OCI-LY3 (cell line): ENCODE results near the gene MINDY4.

Experiments
- H2AFZ ChIP-seq: fragments of 200-600, 300-600 bp; shearing (Covaris generic); 2 replicates; pipeline ENCODE4 v1.6.0; 2014; ENCODE audit warnings: antibody characterized with exemption, low read depth, low read length
- H3K27ac ChIP-seq: fragments of 200-600, 300-600 bp; sonication (generic); 2 replicates; pipeline ENCODE4 v1.5.1; 2014; ENCODE audit warnings: mild to moderate bottlenecking, low read length, moderate library complexity, mixed read lengths
- H3K27me3 ChIP-seq: fragments of 200-600, 300-600 bp; sonication (generic); 2 replicates; pipeline ENCODE4 v1.6.1; 2014; ENCODE audit warnings: low read depth, low read length, mixed read lengths
- H3K36me3 ChIP-seq: fragments of 200-600, 300-600 bp; sonication (generic); replicated peaks from 2 replicates; pipeline ENCODE3; 2014; ENCODE audit warnings: low read depth, low read length, mixed read lengths
- H3K4me1 ChIP-seq: fragments of 300-600, 200-600 bp; sonication (generic); 2 replicates; pipeline ENCODE4 v1.6.1; 2014; ENCODE audit warnings: low read length, mixed read lengths
- H3K4me2 ChIP-seq: fragments of 200-600, 300-600 bp; sonication (generic); 2 replicates; pipeline ENCODE4 v1.6.1; 2014; ENCODE audit warnings: low read length, mixed read lengths
- H3K4me3 ChIP-seq: fragments of 300-600, 200-600 bp; sonication (generic); 2 replicates; pipeline ENCODE4 v1.5.1; 2014; ENCODE audit warnings: antibody characterized with exemption, mild to moderate bottlenecking, low read length, moderate library complexity
- H3K79me2 ChIP-seq: fragments of 300-600, 200-600 bp; shearing (Covaris generic); 2 replicates; pipeline ENCODE4 v1.6.1; 2014; ENCODE audit warnings: mild to moderate bottlenecking, low read length, mixed read lengths
- H3K9ac ChIP-seq: fragments of 300-600, 200-600 bp; shearing (Covaris generic); 2 replicates; pipeline ENCODE4 v1.6.0; 2014; ENCODE audit warnings: mild to moderate bottlenecking, low read length, moderate library complexity
- H3K9me3 ChIP-seq: fragments of 200-600, 300-600 bp; shearing (Covaris generic); 2 replicates; pipeline ENCODE4 v1.6.1; 2014; ENCODE audit warnings: low read length, mixed read lengths; ENCODE audit not compliant: insufficient read depth
- H4K20me1 ChIP-seq: fragments of 200-600, 300-600 bp; sonication (generic); 2 replicates; pipeline ENCODE4 v1.6.1; 2016; ENCODE audit warnings: low read length, mixed read lengths; ENCODE audit not compliant: insufficient read depth
- EZH2phosphoT487 ChIP-seq: fragments of 200-600 bp; shearing (Covaris generic); IDR thresholded peaks from 2 replicates; pipeline ENCODE4 v1.6.1; 2018; ENCODE audit warnings: antibody characterized with exemption, mixed run types, low read depth
- TF ChIP-seq, protein P1 (sequence below): fragments of 200-600, 300-600 bp; sonication (generic); IDR thresholded peaks from 2 replicates; pipeline ENCODE4 v1.5.1; 2014; ENCODE audit warnings: antibody characterized with exemption, low read length, low read depth

Gene MINDY4

DNA sequence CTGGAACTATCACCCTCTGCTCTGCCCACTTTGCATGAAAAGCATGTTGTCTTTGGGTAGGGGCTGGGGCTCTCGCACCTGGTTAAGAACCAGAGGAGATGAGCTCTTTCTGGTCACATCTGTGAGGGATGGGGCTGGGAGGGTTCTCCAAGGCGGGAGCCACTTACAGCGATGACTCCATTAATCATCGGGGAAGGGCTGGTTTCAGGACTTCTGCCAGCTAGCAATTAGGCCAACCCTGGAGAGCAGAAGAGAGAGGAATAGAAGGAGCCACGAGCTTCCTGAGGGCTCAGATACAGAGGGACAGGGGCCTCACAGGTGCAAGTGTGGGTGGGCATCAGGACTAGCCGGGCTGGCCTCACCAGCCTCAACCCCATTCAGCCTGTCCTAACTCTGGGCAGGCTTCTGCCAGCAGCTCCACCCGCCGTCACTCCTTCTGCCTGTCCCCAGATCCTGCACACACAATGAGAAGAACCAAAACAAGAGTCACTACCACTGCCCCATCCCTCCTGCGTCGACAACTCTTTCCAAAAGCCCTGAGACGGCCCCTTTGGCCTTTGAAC, 148.9 kb downstream of the MINDY4 start:
- H3K27ac ChIP-seq = no peak overlapping the region
- H3K36me3 ChIP-seq = no peaks in the 10 kb centered on the region
- no peaks in the 10 kb centered on the region for H3K79me2 ChIP-seq
- H3K27me3 ChIP-seq = no peaks in the 10 kb centered on the region
- H2AFZ ChIP-seq = no peak overlapping the region
- H3K4me2 ChIP-seq = no peak overlapping the region
- no peaks in the 10 kb centered on the region for H3K9me3 ChIP-seq
- no peak overlapping the region for H3K9ac ChIP-seq
- H3K4me3 ChIP-seq = no peak overlapping the region
- H3K4me1 ChIP-seq = no peaks in the 10 kb centered on the region
- TF ChIP-seq, protein P1, sequence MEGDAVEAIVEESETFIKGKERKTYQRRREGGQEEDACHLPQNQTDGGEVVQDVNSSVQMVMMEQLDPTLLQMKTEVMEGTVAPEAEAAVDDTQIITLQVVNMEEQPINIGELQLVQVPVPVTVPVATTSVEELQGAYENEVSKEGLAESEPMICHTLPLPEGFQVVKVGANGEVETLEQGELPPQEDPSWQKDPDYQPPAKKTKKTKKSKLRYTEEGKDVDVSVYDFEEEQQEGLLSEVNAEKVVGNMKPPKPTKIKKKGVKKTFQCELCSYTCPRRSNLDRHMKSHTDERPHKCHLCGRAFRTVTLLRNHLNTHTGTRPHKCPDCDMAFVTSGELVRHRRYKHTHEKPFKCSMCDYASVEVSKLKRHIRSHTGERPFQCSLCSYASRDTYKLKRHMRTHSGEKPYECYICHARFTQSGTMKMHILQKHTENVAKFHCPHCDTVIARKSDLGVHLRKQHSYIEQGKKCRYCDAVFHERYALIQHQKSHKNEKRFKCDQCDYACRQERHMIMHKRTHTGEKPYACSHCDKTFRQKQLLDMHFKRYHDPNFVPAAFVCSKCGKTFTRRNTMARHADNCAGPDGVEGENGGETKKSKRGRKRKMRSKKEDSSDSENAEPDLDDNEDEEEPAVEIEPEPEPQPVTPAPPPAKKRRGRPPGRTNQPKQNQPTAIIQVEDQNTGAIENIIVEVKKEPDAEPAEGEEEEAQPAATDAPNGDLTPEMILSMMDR = no peak
- TF ChIP-seq EZH2phosphoT487 = no peak
- H4K20me1 ChIP-seq = no peaks in the 10 kb centered on the region

GRCh38 chr7:30920584-30921539, 149.6 kb downstream of the MINDY4 start:
- Histone ChIP-seq H3K27ac (no peak overlapping the region), H3K4me2 (no peak overlapping the region)

DNA sequence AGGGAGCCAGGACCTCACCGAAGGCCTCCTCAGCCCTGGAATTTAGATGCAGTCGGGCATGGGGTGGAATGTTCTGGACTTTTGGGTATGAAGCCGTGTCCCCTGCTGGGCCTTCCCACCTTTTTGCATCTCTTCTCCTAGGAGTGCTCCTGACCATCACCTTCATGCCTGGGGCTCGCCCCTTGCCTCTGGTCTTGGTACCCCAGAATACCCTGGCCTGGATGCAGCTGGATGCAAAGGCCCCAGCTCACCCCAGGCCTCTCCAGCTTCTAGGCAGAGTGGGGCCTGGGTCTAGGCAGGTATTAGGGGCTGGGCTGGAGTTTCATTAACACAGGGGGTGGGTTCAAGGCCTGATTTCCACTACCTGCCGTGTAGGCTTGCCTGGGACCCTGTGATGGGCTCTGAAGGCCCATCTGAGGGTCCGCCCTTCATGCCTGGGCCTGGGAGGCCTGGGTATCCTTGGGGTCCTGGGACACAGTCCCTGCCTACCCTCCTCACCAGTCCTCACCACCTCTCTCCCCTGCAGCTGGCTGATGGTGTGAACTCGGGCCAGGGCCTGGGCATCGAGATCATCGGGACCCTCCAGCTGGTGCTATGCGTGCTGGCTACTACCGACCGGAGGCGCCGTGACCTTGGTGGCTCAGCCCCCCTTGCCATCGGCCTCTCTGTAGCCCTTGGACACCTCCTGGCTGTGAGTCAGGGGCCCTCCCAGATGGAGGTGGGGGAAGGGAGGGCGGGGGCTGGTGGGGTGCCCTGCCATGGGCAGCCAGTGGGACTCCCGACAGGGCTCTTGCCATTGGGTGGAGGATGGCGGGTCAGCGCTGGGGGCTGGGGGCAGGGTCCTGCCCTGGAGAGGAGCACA, 150.6 kb downstream of the MINDY4 start:
- Histone ChIP-seq H4K20me1 (no peaks in the 10 kb centered on the region), H3K36me3 (no peaks in the 10 kb centered on the region), H3K9ac (no peak overlapping the region), H3K4me1 (no peaks in the 10 kb centered on the region), H3K4me2 (no peak overlapping the region), H3K79me2 (no peaks in the 10 kb centered on the region), H3K27me3 (no peaks in the 10 kb centered on the region), H3K4me3 (no peak overlapping the region), H3K27ac (no peak overlapping the region), H3K9me3 (no peaks in the 10 kb centered on the region), H2AFZ (no peak overlapping the region)
- TF ChIP-seq, protein P1 = no peak
- no peak for TF ChIP-seq EZH2phosphoT487

More at GRCh38 chr7:30920584-30921539, 149.6 kb downstream of the MINDY4 start:
- Histone ChIP-seq H3K36me3 (no peaks in the 10 kb centered on the region), H4K20me1 (no peaks in the 10 kb centered on the region), H3K9me3 (no peaks in the 10 kb centered on the region), H3K9ac (no peak overlapping the region), H3K27me3 (no peaks in the 10 kb centered on the region), H3K79me2 (no peaks in the 10 kb centered on the region), H2AFZ (no peak overlapping the region), H3K4me1 (no peaks in the 10 kb centered on the region), H3K4me3 (no peak overlapping the region)
- no peak for TF ChIP-seq EZH2phosphoT487
- TF ChIP-seq, protein P1 = no peak
